ACC112 (cell line): Measurements from ENCODE around the gene LEFTY2.

ENCODE experiments used
- H2AFZ ChIP-seq: fragments of 200-600 bp; sonication (generic); one replicate; pipeline ENCODE4 v1.6.0; 2017; ENCODE audit warnings: antibody characterized with exemption, low read length; ENCODE audit not compliant: unreplicated experiment
- H3K27ac ChIP-seq: fragments of 200-600 bp; sonication (generic); 2 replicates; pipeline ENCODE4 v1.5.1; 2014; ENCODE audit warnings: low read depth, mild to moderate bottlenecking, antibody characterized with exemption, low read length, moderate library complexity
- H3K27me3 ChIP-seq: fragments of 200-600 bp; sonication (generic); 2 replicates; pipeline ENCODE4 v1.6.1; 2014; ENCODE audit warnings: mild to moderate bottlenecking, antibody characterized with exemption, low read length, moderate library complexity, mixed read lengths; ENCODE audit not compliant: insufficient read depth
- H3K36me3 ChIP-seq: fragments of 200-600 bp; sonication (generic); 2 replicates; pipeline ENCODE4 v1.6.1; 2016; ENCODE audit warnings: mild to moderate bottlenecking, antibody characterized with exemption, low read length, moderate library complexity, mixed read lengths; ENCODE audit not compliant: insufficient read depth
- H3K4me1 ChIP-seq: fragments of 200-600 bp; sonication (generic); one replicate; pipeline ENCODE4 v1.6.1; 2016; ENCODE audit warnings: low read length, mixed read lengths; ENCODE audit not compliant: insufficient read depth, unreplicated experiment, control insufficient read depth
- H3K4me3 ChIP-seq: fragments of 200-600 bp; sonication (generic); 2 replicates; pipeline ENCODE4 v1.5.1; 2014; ENCODE audit warnings: mild to moderate bottlenecking, low read depth, low read length
- H3K79me2 ChIP-seq: fragments of 200-600 bp; sonication (generic); one replicate; pipeline ENCODE4 v1.6.0; 2016; ENCODE audit warnings: low read length; ENCODE audit not compliant: control insufficient read depth, unreplicated experiment, insufficient read depth

The LEFTY2 gene

DNA sequence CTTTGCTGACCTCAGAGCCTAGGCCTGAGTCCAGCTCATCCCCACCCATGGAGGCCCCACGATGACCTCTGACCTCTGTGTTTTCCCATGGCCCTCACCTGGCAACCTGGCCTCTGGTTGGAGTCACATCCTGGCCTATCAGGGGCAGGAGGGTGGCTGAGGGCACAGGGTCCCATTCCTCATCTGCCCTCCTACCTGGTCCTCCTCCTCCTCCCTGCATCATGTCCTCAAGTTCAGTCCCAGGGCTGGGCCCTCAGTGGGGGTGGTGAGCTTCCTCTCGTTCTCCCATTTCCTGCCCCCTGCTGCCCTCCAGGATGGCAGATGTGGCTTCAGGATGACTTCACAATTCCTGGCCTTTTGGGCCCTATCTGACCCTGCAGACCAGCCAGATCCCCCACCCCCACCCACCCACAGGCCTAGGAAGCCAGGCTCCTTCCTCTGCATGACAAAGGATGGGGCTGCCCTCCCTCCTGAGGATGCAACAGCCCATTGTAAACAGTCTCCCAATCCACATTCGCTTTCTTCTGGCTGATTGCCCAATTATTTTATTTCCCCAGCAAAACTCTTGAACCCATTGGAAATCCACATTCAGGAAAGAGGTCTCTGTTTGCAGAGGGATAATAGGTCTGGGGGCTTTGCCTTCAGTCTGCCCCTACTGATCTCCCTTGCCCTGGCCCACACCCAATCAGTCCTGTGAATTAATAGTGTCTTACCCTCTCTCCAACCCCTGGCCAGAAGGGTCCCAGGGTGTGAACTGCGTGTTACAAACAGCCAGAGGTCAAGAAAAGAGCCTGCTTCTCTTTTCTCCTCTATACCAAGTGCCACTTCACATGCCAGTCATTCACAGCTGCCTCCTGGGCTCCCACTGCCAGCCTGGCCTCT lies 41.7 kb downstream of the LEFTY2 start:
- no peaks in the 10 kb centered on the region for H3K27me3 ChIP-seq
- H3K36me3 ChIP-seq = no peaks in the 10 kb centered on the region
- no peak overlapping the region for H2AFZ ChIP-seq
- no peak overlapping the region for H3K4me3 ChIP-seq
- no peaks in the 10 kb centered on the region for H3K79me2 ChIP-seq
- no peak overlapping the region for H3K27ac ChIP-seq
- no peaks in the 10 kb centered on the region for H3K4me1 ChIP-seq

- Histone ChIP-seq H3K79me2 (no peaks in the 10 kb centered on the region), H3K4me1 (no peaks in the 10 kb centered on the region), H3K27me3 (no peaks in the 10 kb centered on the region), H3K27ac (no peak overlapping the region), H3K36me3 (no peaks in the 10 kb centered on the region), H2AFZ (no peak overlapping the region), H3K4me3 (no peak overlapping the region)
These were observed 43.2 kb downstream of the LEFTY2 start for GRCh38 chr1:225897595-225898514.

DNA sequence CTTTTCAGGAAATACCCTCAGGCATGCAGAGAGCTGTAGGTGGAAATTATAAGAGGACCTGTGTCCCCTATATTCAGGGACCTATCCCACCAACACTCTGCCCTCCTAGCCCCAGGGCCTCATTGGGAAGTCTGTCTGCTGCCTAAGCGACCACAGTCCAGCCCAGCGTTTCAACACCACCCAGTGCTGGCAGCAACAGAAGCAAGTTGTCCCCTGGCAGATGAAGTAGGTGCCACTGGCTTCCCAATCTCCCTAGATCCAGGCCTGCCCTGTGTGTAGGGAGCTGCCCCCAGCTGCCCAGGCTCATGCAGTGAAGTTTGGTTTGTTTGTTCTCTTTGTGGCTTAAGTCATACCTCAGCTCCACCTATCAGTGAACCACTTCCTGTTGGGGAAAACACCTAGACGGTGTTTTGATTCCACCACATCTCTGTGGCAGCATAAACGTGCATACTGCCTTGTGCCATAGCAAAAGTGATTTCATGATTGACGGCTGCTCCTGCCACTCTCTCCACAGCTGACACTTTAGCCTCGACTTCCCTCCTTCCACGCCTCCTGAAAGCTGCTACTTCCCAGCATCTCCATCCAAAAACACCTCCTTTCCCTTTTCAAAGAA lies 44.0 kb downstream of the LEFTY2 start:
- Histone ChIP-seq H3K4me1 (no peaks in the 10 kb centered on the region), H2AFZ (no peak overlapping the region), H3K79me2 (no peaks in the 10 kb centered on the region)

GRCh38 chr1:225896494-225896893 lies 44.5 kb downstream of the LEFTY2 start:
- Histone ChIP-seq H3K27me3 (no peaks in the 10 kb centered on the region), H3K4me3 (no peak overlapping the region), H3K27ac (no peak overlapping the region), H3K79me2 (no peaks in the 10 kb centered on the region), H2AFZ (no peak overlapping the region), H3K36me3 (no peaks in the 10 kb centered on the region), H3K4me1 (no peaks in the 10 kb centered on the region)

More for the DNA sequence above, 44.0 kb downstream of the LEFTY2 start:
- no peak overlapping the region for H3K27ac ChIP-seq
- H3K4me3 ChIP-seq = no peak overlapping the region
- no peaks in the 10 kb centered on the region for H3K27me3 ChIP-seq
- H3K36me3 ChIP-seq = no peaks in the 10 kb centered on the region

- H3K4me1 ChIP-seq = peaks cover 13% of the 10 kb centered on the region
- H3K36me3 ChIP-seq = no peaks in the 10 kb centered on the region
- no peaks in the 10 kb centered on the region for H3K79me2 ChIP-seq
These were observed 48.7 kb downstream of the LEFTY2 start for GRCh38 chr1:225892307-225892706.

DNA sequence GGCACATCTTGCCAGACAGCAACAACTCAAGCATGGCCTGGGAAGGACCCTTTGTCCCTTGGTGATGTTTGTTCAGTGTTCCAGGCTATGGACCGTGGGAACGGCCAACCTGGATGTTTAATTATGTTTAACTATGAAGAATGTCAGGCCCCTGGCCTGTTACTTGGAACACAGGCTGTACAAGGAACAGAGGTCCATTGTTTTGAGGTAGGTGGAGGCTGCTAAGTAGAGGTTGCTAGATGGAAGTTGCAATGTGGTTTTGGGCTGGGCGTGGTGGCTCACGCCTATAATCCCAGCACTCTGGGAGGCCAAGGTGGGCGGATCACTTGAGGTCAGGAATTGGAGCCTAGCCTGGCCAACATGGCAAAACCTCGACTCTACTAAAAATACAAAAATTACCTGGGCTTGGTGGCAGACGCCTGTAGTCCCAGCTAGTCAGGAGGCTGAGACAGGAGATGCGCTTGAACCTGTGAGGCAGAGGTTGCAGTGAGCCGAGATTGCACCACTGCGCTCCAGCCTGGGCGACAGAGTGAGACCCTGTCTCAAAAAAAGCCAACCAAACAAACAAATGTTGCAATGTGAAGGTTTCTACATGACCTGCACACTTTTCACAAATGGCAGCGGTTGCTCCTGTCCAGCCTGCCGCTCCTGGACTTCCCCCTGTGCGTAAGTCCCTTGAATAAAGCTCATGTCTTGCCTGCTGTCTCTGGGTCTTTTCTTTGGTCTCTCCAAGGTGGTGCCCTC lies 49.6 kb downstream of the LEFTY2 start:
- Histone ChIP-seq H2AFZ (no peak overlapping the region), H3K27ac (no peak overlapping the region), H3K79me2 (no peaks in the 10 kb centered on the region), H3K36me3 (no peaks in the 10 kb centered on the region), H3K4me3 (no peak overlapping the region), H3K27me3 (no peaks in the 10 kb centered on the region), H3K4me1 (peaks cover 13% of the 10 kb centered on the region)

More at GRCh38 chr1:225892307-225892706, 48.7 kb downstream of the LEFTY2 start:
- H2AFZ ChIP-seq = no peak overlapping the region
- H3K27me3 ChIP-seq = no peaks in the 10 kb centered on the region
- H3K4me3 ChIP-seq = no peak overlapping the region
- H3K27ac ChIP-seq = no peak overlapping the region

DNA sequence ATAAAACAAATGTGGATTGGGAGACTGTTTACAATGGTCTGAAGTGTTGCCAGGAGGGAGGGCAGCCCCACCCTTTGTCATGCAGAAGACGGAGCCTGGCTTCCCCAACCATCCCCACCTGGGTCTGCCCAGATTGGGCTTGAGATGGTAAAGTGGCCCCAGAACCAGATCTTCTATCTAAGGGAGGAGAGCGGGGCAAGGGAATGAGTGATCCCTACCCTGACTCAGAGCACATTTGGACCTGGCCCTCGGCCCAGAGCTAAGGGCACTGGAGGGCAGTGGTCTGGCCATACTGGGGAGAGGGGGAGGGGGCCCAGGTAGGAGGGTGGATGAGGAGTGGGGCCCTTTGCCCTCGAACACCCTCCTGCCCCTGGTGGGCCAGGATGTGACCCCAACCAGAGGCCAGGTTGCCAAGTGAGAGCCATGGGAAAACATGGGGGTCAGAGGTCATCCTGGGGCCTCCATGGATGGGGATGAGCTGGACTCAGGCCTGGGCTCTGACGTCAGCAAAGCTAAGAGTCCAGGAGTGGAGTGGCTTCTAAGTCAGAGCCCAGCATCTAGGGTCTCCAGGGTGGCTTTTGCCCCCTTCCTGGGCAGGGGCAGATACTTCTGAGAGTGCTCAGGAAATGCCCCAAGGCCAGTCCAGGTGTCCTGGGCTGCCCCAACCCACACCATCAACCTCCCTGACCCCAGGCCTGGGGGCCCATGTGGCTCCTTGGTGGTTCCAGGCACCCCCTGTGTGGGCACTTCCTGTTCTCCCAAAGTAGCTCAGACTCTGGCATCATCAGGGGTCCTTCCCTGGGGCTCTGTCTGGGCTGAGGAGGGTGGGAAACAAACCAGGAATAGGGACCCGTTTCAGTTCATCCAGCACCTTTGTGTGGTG lies 50.4 kb downstream of the LEFTY2 start:
- no peak overlapping the region for H3K27ac ChIP-seq

GRCh38 chr1:225889743-225890142 lies 51.3 kb downstream of the LEFTY2 start:
- Histone ChIP-seq H2AFZ (no peak overlapping the region), H3K27ac (no peak overlapping the region), H3K36me3 (no peaks in the 10 kb centered on the region), H3K4me3 (no peak overlapping the region), H3K4me1 (peaks cover 13% of the 10 kb centered on the region), H3K27me3 (no peaks in the 10 kb centered on the region), H3K79me2 (no peaks in the 10 kb centered on the region)

More for the DNA sequence above, 50.4 kb downstream of the LEFTY2 start:
- no peaks in the 10 kb centered on the region for H3K36me3 ChIP-seq
- peaks cover 13% of the 10 kb centered on the region for H3K4me1 ChIP-seq
- H3K27me3 ChIP-seq = no peaks in the 10 kb centered on the region
- no peak overlapping the region for H2AFZ ChIP-seq
- H3K4me3 ChIP-seq = no peak overlapping the region
- no peaks in the 10 kb centered on the region for H3K79me2 ChIP-seq

GRCh38 chr1:225888898-225889601 lies 52.0 kb downstream of the LEFTY2 start, which contains the start of gene LEFTY1:
Gene LEFTY1, minus strand, starts transcription at chr1:225889146. Its CDS starts 80 bp downstream, at chr1:225889066.
- no peaks in the 10 kb centered on the region for H3K36me3 ChIP-seq
- no peaks in the 10 kb centered on the region for H3K79me2 ChIP-seq
- no peak within 1 kb of the TSS for H3K4me3 ChIP-seq
- peaks cover 13% of the 10 kb centered on the region for H3K4me1 ChIP-seq
- H2AFZ ChIP-seq = no peak within 1 kb of the TSS
- no peaks in the 10 kb centered on the region for H3K27me3 ChIP-seq
- no peak within 1 kb of the TSS for H3K27ac ChIP-seq
